Measurements from ENCODE around the gene EEF2K. TPM values are rescaled to one million over a fixed set of nuclear protein-coding genes. Genes with fewer than 3 reads are reported as not detected.
A peak's percentile ranks its signal among the peaks of the same experiment; 100 is the strongest.

EEF2K gene
- total and polyA plus RNA-seq, 2 of the 13 experiments (the other 11 are each of a cell fraction or from before 2014, with no cell fraction given) = 22.0 to 23.8 TPM

DNA sequence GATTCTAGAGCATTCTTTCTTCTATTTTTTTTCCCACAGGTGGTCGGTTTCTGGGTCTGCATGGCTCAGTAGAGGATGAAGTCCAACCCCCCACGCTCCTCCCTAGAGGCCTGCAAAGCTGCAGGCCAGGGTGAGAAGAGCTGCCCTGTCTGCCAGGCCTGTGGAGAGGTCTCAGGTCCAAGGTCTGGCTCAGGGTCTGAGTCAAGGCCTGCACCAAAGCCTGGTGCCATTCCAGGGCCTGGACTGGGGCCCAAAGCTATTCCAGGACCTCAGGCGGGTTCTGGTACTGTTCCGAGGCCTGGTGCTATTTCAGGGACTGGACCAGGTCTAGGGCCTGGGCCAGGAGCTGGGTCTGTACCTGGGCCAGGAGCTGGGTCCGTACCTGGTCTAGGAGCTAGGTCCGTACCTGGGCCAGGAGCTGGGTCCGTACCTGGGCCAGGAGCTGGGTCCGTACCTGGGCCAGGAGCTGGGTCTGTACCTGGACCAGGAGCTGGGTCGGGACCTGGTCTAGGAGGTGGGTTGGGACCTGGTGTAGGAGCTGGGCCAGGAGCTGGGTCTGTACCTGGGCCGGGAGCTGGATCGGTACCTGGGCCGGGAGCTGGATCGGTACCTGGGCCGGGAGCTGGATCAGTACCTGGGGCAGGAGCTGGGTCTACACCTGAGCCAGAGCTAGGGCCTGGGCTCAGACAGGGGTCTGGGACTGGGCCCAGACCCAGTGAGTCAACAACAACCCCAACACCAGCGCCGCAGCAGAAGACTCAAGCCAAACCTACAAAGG is 40.4 kb upstream of the EEF2K start (continued):
- TF ChIP-seq NFKB2 (CRISPR knock-in tag; IDR thresholded peaks at IDR 0.05; ENCODE audit: borderline replicate concordance) (no peak), KDM4B (CRISPR knock-in tag; IDR thresholded peaks at IDR 0.05) (no peak), FOXO1 (CRISPR knock-in tag; IDR thresholded peaks at IDR 0.05) (no peak), POLR2AphosphoS2 (IDR thresholded peaks at IDR 0.05; ENCODE audit: low read depth, low read length) (no peak), ZNF746 (CRISPR knock-in tag; IDR thresholded peaks at IDR 0.05) (no peak), ZNF292 (CRISPR knock-in tag; IDR thresholded peaks at IDR 0.05; ENCODE audit: borderline replicate concordance, low read depth) (peak; percentile 43; the same call in 1 of the 2 replicates), ZMYM3 (CRISPR knock-in tag; IDR thresholded peaks at IDR 0.05) (peak; percentile 77), PAXIP1 (CRISPR knock-in tag; conservative IDR thresholded peaks at IDR 0.05) (peak; percentile 44; the same call in 1 of the 2 replicates), ZFP62 (CRISPR knock-in tag; IDR thresholded peaks at IDR 0.05) (no peak), ZNF276 (CRISPR knock-in tag; IDR thresholded peaks at IDR 0.05; ENCODE audit: low read depth) (no peak)
- TF ChIP-seq, protein P1, sequence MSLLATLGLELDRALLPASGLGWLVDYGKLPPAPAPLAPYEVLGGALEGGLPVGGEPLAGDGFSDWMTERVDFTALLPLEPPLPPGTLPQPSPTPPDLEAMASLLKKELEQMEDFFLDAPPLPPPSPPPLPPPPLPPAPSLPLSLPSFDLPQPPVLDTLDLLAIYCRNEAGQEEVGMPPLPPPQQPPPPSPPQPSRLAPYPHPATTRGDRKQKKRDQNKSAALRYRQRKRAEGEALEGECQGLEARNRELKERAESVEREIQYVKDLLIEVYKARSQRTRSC (CRISPR knock-in tag; IDR thresholded peaks at IDR 0.05; ENCODE audit: low read depth) = no peak
- TF ChIP-seq, protein P2, sequence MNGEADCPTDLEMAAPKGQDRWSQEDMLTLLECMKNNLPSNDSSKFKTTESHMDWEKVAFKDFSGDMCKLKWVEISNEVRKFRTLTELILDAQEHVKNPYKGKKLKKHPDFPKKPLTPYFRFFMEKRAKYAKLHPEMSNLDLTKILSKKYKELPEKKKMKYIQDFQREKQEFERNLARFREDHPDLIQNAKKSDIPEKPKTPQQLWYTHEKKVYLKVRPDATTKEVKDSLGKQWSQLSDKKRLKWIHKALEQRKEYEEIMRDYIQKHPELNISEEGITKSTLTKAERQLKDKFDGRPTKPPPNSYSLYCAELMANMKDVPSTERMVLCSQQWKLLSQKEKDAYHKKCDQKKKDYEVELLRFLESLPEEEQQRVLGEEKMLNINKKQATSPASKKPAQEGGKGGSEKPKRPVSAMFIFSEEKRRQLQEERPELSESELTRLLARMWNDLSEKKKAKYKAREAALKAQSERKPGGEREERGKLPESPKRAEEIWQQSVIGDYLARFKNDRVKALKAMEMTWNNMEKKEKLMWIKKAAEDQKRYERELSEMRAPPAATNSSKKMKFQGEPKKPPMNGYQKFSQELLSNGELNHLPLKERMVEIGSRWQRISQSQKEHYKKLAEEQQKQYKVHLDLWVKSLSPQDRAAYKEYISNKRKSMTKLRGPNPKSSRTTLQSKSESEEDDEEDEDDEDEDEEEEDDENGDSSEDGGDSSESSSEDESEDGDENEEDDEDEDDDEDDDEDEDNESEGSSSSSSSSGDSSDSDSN (CRISPR knock-in tag; IDR thresholded peaks at IDR 0.05) = peak; percentile 39; the same call in 1 of the 2 replicates
- TF ChIP-seq, protein P3, sequence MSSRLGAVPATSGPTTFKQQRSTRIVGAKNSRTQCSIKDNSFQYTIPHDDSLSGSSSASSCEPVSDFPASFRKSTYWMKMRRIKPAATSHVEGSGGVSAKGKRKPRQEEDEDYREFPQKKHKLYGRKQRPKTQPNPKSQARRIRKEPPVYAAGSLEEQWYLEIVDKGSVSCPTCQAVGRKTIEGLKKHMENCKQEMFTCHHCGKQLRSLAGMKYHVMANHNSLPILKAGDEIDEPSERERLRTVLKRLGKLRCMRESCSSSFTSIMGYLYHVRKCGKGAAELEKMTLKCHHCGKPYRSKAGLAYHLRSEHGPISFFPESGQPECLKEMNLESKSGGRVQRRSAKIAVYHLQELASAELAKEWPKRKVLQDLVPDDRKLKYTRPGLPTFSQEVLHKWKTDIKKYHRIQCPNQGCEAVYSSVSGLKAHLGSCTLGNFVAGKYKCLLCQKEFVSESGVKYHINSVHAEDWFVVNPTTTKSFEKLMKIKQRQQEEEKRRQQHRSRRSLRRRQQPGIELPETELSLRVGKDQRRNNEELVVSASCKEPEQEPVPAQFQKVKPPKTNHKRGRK (CRISPR knock-in tag; IDR thresholded peaks at IDR 0.05) = no peak

All from HepG2 (cell line).